GM10248 (cell line): ENCODE measurements around the gene HACD1.

Experiments
- CTCF ChIA-PET: fragments of 300-600 bp; sonication (Branson Sonifier 250); formaldehyde crosslinking; extraction: SDS; loops from one replicate; lab custom pipeline; 2021; ENCODE audit warnings: antibody characterized with exemption; lab: Yijun Ruan, JAX
- POLR2A ChIA-PET: fragments of 350-650 bp; sonication (Branson Sonifier 250); formaldehyde crosslinking; extraction: SDS; loops from one replicate; lab custom pipeline; 2020; ENCODE audit warnings: antibody characterized with exemption; lab: Yijun Ruan, JAX
- DNase-seq: peaks from one replicate; pipeline ENCODE4 v3.0.0; 2012; ENCODE audit errors: extremely low spot score
- TF ChIP-seq, protein P1 (sequence below): IDR thresholded peaks from 2 replicates; pipeline ENCODE4 v1.5.1; 2012; ENCODE audit warnings: mild to moderate bottlenecking, low read depth; ENCODE audit errors: extremely low read depth, missing control alignments, control extremely low read depth

The HACD1 gene

DNA sequence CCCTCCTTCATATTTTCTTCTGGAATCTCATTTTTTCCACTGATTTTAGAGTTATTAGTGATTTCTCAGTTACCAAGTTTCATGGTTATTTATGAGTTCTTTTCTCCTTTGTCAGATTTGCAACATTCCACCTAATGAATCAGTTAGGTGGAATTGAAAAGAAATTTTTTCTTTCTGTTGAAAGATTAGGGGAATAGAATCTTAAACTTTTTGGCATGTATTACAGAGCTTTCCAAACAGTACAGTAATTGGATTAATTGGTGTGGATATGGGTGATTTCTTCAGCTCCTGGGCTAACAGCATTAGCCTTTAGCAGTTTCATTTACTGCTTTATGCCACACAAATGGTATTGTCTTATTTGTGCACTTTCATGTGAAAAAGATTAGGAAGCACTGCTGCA is 43.7 kb upstream of the HACD1 start:
- DNase-seq: no peak
- TF ChIP-seq, protein P1, sequence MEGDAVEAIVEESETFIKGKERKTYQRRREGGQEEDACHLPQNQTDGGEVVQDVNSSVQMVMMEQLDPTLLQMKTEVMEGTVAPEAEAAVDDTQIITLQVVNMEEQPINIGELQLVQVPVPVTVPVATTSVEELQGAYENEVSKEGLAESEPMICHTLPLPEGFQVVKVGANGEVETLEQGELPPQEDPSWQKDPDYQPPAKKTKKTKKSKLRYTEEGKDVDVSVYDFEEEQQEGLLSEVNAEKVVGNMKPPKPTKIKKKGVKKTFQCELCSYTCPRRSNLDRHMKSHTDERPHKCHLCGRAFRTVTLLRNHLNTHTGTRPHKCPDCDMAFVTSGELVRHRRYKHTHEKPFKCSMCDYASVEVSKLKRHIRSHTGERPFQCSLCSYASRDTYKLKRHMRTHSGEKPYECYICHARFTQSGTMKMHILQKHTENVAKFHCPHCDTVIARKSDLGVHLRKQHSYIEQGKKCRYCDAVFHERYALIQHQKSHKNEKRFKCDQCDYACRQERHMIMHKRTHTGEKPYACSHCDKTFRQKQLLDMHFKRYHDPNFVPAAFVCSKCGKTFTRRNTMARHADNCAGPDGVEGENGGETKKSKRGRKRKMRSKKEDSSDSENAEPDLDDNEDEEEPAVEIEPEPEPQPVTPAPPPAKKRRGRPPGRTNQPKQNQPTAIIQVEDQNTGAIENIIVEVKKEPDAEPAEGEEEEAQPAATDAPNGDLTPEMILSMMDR: no peak
- CTCF ChIA-PET: interaction anchor here (0.9 to 2.7 kb wide), 2 partner anchors 11 to 17 kb away, joined by 3 to 8 read pairs; partner anchors contain the start of gene STAM
- POLR2A ChIA-PET: no interaction called here

DNA sequence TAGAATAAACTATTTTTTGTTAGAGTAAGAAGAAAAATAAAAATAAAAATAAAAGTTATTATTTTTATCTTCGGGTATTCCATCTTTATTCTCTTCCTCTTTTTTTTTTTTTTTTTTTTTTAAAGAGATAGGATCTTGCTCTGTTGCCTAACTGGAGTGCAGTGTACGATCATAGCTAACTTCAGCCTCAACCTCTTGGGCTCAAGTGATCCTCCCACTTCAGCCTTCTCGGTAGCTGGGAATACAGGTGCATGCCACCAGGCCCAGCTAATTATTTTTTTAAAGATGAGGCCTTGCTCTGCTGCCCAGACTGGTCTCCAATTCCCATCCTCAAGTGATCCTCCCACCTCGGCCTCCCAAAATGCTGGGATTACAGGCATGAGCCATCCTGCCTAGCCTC is 42.2 kb upstream of the HACD1 start:
- ChIA-PET POLR2A (no interaction called here), CTCF (interaction anchor here (0.8 to 1.2 kb wide), 4 partner anchors 8 to 31 kb away, joined by 3 to 5 read pairs (median 3); partner anchors contain the start of gene STAM)
- no peak for DNase-seq
- TF ChIP-seq, protein P1: no peak

DNA sequence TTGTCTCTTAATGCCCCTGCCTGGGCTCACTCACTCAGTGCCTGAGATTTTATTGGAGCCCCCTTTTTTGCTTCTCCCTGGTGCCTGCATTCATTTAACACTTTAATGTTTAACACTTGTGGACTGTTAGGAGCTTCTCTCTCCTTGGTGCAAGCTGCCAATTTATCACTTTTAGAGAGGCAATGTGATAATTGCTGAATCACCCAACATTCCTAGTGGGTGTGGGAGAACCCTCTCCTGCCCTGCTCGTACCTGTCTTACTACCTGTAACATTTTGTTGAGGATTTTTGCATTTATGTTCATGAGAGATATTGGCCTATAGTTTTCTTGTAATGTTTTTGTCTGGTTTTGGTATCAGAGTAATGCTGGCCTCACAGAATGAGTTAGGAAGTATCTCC is 39.9 kb upstream of the HACD1 start:
- CTCF ChIA-PET: interaction anchor here (1.4 kb wide), 1 partner anchor 11 kb away, joined by 5 read pairs; no protein-coding TSS in a partner anchor
- POLR2A ChIA-PET: no interaction called here
- no peak for DNase-seq
- TF ChIP-seq, protein P1: no peak

DNA sequence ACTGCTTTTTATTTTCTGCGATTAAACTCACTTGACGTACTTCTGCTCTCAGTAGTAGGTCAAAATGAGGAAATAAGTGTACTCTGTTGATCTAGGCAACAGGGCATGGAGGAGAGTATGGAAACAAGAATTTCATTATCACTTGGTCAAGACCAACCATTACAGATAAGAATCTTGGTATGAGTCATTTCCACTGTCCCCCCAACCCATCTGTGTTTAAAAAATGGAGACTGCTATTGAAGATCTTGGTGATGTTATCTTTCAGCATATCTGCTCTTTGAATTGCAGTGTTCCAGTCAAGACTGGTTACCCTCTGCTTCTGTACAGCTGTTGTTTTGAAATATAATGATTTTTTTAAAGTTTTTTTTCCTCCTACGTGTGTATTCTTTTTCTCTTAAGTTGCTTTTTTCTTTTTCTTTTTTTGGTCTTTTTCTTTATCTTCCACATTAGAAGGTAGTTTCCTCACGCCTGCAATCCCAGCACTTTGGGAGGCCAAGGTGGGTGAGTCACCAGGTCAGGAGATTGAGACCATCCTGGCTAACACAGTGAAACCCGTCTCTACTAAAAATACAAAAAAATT is 38.5 kb upstream of the HACD1 start:
- TF ChIP-seq, protein P1: no peak
- POLR2A ChIA-PET: interaction anchor here (0.8 kb wide), 1 partner anchor 11 kb away, joined by 3 read pairs; the partner anchor contains the start of gene STAM
- peak; percentile 56 for DNase-seq
- CTCF ChIA-PET: interaction anchor here (1.2 to 3.2 kb wide), 4 partner anchors 11 to 55 kb away, joined by 3 to 18 read pairs (median 3); partner anchors contain the start of gene STAM

DNA sequence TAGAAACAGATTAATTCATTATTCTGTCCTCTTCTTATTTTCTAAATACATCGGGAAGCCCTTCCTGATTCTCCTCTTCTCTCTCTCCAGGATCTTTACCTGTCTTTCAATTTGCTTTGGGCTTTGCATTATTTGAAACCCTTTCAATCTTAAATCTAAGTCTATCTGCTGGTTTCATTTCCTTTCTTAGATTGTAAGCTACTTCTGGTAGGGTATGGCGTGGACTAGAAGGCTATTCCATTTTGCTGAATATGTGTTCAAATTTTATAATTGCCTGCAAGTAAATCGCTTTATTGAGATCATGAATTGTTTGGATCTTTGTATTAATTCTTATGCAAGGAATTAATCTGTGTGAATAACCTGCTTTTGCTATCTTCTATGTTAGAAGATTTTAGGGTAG is 37.8 kb upstream of the HACD1 start:
- ChIA-PET POLR2A (no interaction called here), CTCF (interaction anchor here (1.4 to 3.2 kb wide), 3 partner anchors 11 to 54 kb away, joined by 3 to 18 read pairs (median 3); partner anchors contain the start of gene STAM)
- TF ChIP-seq, protein P1: no peak
- no peak for DNase-seq

DNA sequence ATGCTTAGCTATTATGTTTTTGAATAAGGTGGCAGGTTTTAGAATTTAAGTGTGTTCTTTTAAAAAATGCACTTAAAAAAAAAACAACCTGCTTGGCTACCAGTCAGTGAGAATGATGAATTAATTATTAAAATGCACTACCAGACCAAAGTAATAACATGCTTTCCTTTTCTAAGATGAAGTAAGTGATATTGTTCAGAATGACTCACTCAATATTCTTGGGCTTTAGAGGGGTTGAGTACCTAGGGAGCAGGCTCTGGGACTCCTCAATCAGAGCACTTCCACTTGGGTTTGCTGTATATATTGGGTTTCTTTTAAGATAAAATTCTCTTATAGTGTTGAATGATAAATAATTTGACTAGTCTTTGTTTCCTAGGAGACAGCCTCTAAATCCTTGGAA is 35.4 kb upstream of the HACD1 start:
- ChIA-PET POLR2A (no interaction called here), CTCF (interaction anchor here (1.1 to 3.2 kb wide), 3 partner anchors 8 to 19 kb away, joined by 3 to 18 read pairs (median 7); partner anchors contain the start of gene STAM)
- TF ChIP-seq, protein P1: no peak
- no peak for DNase-seq
